Measurements from ENCODE around the gene RAD51B. TPM values are rescaled to one million over a fixed set of nuclear protein-coding genes. Genes with fewer than 3 reads are reported as not detected.

The RAD51B gene
- total RNA-seq, 1 experiment from 2014 or later, result 20.0 TPM

DNA sequence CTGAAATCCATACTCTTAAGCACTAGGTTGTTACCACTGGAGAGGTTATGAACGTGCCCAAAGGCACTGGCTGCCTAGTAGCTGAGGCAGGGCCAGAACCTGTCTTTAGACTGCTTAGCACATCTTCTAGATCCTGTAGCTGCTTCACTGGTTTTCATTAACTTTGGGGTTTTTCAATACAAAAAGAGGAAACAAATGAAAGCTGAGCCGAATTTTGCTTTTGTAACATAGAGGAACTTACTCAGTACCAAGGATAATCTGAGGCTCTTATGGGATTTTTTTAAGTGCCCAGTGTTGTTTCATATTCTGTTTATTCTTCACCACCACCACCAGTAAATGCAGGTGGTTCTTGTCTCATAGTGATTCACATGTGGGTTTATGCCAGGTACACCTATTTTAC, 396.1 kb downstream of the RAD51B start:
- intact Hi-C loops (cut with micrococcal nuclease), result no loop called here
- Histone ChIP-seq H3K4me2 (ENCODE audit: low read length) (no peak overlapping the region), H3K4me3 (replicated peaks in 1 of 2; ENCODE audit: low read depth in 1 of 2, low read length in 2 of 2) (no peak overlapping the region), H3K9ac (ENCODE audit: low read length) (no peak overlapping the region), H3K4me1 (ENCODE audit: control insufficient read depth in 1 of 2, insufficient read depth in 2 of 2, low read length in 2 of 2) (peaks cover 7 to 20% of the 10 kb centered on the region in 2 experiments), H3K27me3 (ENCODE audit: insufficient read depth, low read length) (no peaks in the 10 kb centered on the region), H3K79me2 (ENCODE audit: insufficient read depth, low read length) (no peaks in the 10 kb centered on the region), H3K9me3 (ENCODE audit: control insufficient read depth in 1 of 2, insufficient read depth in 1 of 2, low read depth in 1 of 2, low read length in 2 of 2) (no peaks in the 10 kb centered on the region), H3K27ac (ENCODE audit: low read depth, low read length) (no peak overlapping the region), H4K20me1 (ENCODE audit: insufficient read depth) (no peaks in the 10 kb centered on the region), H3K36me3 (ENCODE audit: control insufficient read depth in 1 of 2, insufficient read depth in 2 of 2, low read length in 2 of 2) (no peaks in the 10 kb centered on the region), H3K9me2 (ENCODE audit: insufficient read depth) (no peaks in the 10 kb centered on the region), H2AFZ (ENCODE audit: low read depth, low read length, poor library complexity, severe bottlenecking) (no peak overlapping the region)
- TF ChIP-seq, protein P1, sequence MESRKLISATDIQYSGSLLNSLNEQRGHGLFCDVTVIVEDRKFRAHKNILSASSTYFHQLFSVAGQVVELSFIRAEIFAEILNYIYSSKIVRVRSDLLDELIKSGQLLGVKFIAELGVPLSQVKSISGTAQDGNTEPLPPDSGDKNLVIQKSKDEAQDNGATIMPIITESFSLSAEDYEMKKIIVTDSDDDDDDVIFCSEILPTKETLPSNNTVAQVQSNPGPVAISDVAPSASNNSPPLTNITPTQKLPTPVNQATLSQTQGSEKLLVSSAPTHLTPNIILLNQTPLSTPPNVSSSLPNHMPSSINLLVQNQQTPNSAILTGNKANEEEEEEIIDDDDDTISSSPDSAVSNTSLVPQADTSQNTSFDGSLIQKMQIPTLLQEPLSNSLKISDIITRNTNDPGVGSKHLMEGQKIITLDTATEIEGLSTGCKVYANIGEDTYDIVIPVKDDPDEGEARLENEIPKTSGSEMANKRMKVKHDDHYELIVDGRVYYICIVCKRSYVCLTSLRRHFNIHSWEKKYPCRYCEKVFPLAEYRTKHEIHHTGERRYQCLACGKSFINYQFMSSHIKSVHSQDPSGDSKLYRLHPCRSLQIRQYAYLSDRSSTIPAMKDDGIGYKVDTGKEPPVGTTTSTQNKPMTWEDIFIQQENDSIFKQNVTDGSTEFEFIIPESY (IDR thresholded peaks at IDR 0.05; ENCODE audit: extremely low read depth, insufficient replicate concordance, low read length), result no peak
- no peak for TF ChIP-seq ZNF274 (IDR thresholded peaks at IDR 0.05; ENCODE audit: low read depth, low read length)
- TF ChIP-seq CEBPB (IDR thresholded peaks at IDR 0.05; ENCODE audit: low read depth), result no peak
- no peak for TF ChIP-seq SP1 (IDR thresholded peaks at IDR 0.05; ENCODE audit: low read depth)
- TF ChIP-seq ELF1 (IDR thresholded peaks at IDR 0.05; ENCODE audit: borderline replicate concordance, low read depth), result no peak
- TF ChIP-seq, protein P2, sequence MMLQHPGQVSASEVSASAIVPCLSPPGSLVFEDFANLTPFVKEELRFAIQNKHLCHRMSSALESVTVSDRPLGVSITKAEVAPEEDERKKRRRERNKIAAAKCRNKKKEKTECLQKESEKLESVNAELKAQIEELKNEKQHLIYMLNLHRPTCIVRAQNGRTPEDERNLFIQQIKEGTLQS (IDR thresholded peaks at IDR 0.05), result no peak
- no peak for TF ChIP-seq EZH2 (IDR thresholded peaks at IDR 0.05)
- no peak for TF ChIP-seq FOSL1 (IDR thresholded peaks at IDR 0.05; ENCODE audit: low read depth)
- TF ChIP-seq TCF7L2 (IDR thresholded peaks at IDR 0.05; ENCODE audit: borderline replicate concordance, extremely low read depth, insufficient read depth, insufficient read length), result no peak
- no peak for TF ChIP-seq POLR2A (IDR thresholded peaks at IDR 0.05; ENCODE audit: borderline replicate concordance, extremely low read depth, insufficient read depth, insufficient read length)
- TF ChIP-seq EZH2phosphoT487 (IDR thresholded peaks at IDR 0.05; ENCODE audit: borderline replicate concordance), result no peak
- TF ChIP-seq JUND (IDR thresholded peaks at IDR 0.05), result no peak
- TF ChIP-seq YY1 (IDR thresholded peaks at IDR 0.05; ENCODE audit: extremely low read depth, insufficient replicate concordance, low read depth, low read length), result no peak
- TF ChIP-seq EGR1 (IDR thresholded peaks at IDR 0.05; ENCODE audit: low read depth), result no peak
- no peak for TF ChIP-seq ZFX (IDR thresholded peaks at IDR 0.05)
- TF ChIP-seq, protein P3, sequence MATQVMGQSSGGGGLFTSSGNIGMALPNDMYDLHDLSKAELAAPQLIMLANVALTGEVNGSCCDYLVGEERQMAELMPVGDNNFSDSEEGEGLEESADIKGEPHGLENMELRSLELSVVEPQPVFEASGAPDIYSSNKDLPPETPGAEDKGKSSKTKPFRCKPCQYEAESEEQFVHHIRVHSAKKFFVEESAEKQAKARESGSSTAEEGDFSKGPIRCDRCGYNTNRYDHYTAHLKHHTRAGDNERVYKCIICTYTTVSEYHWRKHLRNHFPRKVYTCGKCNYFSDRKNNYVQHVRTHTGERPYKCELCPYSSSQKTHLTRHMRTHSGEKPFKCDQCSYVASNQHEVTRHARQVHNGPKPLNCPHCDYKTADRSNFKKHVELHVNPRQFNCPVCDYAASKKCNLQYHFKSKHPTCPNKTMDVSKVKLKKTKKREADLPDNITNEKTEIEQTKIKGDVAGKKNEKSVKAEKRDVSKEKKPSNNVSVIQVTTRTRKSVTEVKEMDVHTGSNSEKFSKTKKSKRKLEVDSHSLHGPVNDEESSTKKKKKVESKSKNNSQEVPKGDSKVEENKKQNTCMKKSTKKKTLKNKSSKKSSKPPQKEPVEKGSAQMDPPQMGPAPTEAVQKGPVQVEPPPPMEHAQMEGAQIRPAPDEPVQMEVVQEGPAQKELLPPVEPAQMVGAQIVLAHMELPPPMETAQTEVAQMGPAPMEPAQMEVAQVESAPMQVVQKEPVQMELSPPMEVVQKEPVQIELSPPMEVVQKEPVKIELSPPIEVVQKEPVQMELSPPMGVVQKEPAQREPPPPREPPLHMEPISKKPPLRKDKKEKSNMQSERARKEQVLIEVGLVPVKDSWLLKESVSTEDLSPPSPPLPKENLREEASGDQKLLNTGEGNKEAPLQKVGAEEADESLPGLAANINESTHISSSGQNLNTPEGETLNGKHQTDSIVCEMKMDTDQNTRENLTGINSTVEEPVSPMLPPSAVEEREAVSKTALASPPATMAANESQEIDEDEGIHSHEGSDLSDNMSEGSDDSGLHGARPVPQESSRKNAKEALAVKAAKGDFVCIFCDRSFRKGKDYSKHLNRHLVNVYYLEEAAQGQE (IDR thresholded peaks at IDR 0.05; ENCODE audit: low read depth), result no peak
- no peak for TF ChIP-seq SIN3A (IDR thresholded peaks at IDR 0.05; ENCODE audit: low read depth)
- TF ChIP-seq, protein P4, sequence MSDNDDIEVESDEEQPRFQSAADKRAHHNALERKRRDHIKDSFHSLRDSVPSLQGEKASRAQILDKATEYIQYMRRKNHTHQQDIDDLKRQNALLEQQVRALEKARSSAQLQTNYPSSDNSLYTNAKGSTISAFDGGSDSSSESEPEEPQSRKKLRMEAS (IDR thresholded peaks at IDR 0.05), result no peak
- no peak for TF ChIP-seq CBX3 (IDR thresholded peaks at IDR 0.05; ENCODE audit: low read depth)
- TF ChIP-seq, protein P5, sequence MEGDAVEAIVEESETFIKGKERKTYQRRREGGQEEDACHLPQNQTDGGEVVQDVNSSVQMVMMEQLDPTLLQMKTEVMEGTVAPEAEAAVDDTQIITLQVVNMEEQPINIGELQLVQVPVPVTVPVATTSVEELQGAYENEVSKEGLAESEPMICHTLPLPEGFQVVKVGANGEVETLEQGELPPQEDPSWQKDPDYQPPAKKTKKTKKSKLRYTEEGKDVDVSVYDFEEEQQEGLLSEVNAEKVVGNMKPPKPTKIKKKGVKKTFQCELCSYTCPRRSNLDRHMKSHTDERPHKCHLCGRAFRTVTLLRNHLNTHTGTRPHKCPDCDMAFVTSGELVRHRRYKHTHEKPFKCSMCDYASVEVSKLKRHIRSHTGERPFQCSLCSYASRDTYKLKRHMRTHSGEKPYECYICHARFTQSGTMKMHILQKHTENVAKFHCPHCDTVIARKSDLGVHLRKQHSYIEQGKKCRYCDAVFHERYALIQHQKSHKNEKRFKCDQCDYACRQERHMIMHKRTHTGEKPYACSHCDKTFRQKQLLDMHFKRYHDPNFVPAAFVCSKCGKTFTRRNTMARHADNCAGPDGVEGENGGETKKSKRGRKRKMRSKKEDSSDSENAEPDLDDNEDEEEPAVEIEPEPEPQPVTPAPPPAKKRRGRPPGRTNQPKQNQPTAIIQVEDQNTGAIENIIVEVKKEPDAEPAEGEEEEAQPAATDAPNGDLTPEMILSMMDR (IDR thresholded peaks at IDR 0.05 in 2 of 3, conservative IDR thresholded peaks at IDR 0.05 in 1 of 3; ENCODE audit: borderline replicate concordance in 1 of 3, insufficient read depth in 1 of 3, low read depth in 2 of 3, low read length in 2 of 3), result no peak
- ATAC-seq (no peak), DNase-seq (ENCODE audit: low read depth, low spot score) (no peak)
- ChIA-PET RAD21 (ENCODE audit: low non-redundant PET in 1 of 2, low total read pairs in 2 of 2, uncharacterized antibody in 2 of 2, unreplicated experiment in 2 of 2) (no interaction called here), POLR2A (no interaction called here), CTCF (no interaction called here)
- no TSS peak for BruUV-seq (replicated peaks)

All from HCT116 (cell line).